SW 1271 (cell line): Measurements from ENCODE around the gene LIN7B.
"Not testable (repeated sequence)": the region's sequence is repeated elsewhere in the genome, so short reads cannot be mapped to it uniquely, and the experiment has no call there.

ENCODE experiments used
- DNase-seq, 2 experiments: peaks; one replicate each; lab custom pipeline; 2025; lab: John Stamatoyannopoulos, UW

LIN7B gene

GRCh38 chr19:49119411-49120324 is 5.5 kb downstream of the LIN7B start, which contains the start of gene PPFIA3:
Gene PPFIA3 (plus strand): TSS chr19:49119544. CDS start chr19:49127874, 8,330 bp downstream.
- no peak for DNase-seq

GRCh38 chr19:49120325-49120683 is 6.1 kb downstream of the LIN7B start:
- DNase-seq: no peak

GRCh38 chr19:49120868-49121267 is 6.7 kb downstream of the LIN7B start:
- DNase-seq: no peak

GRCh38 chr19:49121841-49122240 is 7.7 kb downstream of the LIN7B start:
- not testable (repeated sequence) for DNase-seq

GRCh38 chr19:49123285-49123684 is 9.1 kb downstream of the LIN7B start:
- not testable (repeated sequence) for DNase-seq

- DNase-seq: no peak
These were observed 11.0 kb downstream of the LIN7B start for GRCh38 chr19:49125025-49125731.

GRCh38 chr19:49126575-49126974 is 12.4 kb downstream of the LIN7B start:
- no peak for DNase-seq

GRCh38 chr19:49127225-49127624 is 13.1 kb downstream of the LIN7B start:
- not testable (repeated sequence) for DNase-seq

GRCh38 chr19:49127674-49128544 is 13.7 kb downstream of the LIN7B start:
- DNase-seq: peak; percentile 55 to 89

GRCh38 chr19:49128545-49129237 is 14.5 kb downstream of the LIN7B start:
- DNase-seq: no peak

GRCh38 chr19:49129238-49129583 is 15.0 kb downstream of the LIN7B start:
- DNase-seq: no peak

- DNase-seq: no peak
These were observed 16.2 kb downstream of the LIN7B start for GRCh38 chr19:49130325-49130724.

- no peak for DNase-seq
These were observed 18.9 kb downstream of the LIN7B start for GRCh38 chr19:49132974-49133609.

- DNase-seq: no peak
These were observed 19.7 kb downstream of the LIN7B start for GRCh38 chr19:49133621-49134454.

- no peak for DNase-seq
These were observed 21.5 kb downstream of the LIN7B start for GRCh38 chr19:49135686-49136085.

- DNase-seq: no peak
These were observed 22.6 kb downstream of the LIN7B start for GRCh38 chr19:49136771-49137171.

GRCh38 chr19:49140951-49141350 is 26.8 kb downstream of the LIN7B start:
- DNase-seq: no peak

- DNase-seq: no peak
These were observed 27.2 kb downstream of the LIN7B start for GRCh38 chr19:49141352-49141751.

GRCh38 chr19:49142866-49143335 is 28.7 kb downstream of the LIN7B start:
- DNase-seq: peak; percentile 20 to 73
